HFF-Myc (cell line): ENCODE measurements around the gene ATP2B2.

Experiments used
- DNase-seq: peaks from one replicate; pipeline ENCODE4 v3.0.0-alpha.2; 2011; ENCODE audit warnings: low read depth; ENCODE audit errors: extremely low read depth
- H3K4me3 ChIP-seq: replicated peaks from 2 replicates; pipeline ENCODE4 v1.5.1; 2011; ENCODE audit warnings: low read depth, mild to moderate bottlenecking, control low read depth, low read length
- CTCF ChIP-seq: IDR thresholded peaks from 2 replicates; pipeline ENCODE4 v1.5.1; 2012; ENCODE audit warnings: mild to moderate bottlenecking, low read depth, low read length, control low read depth; ENCODE audit errors: missing control alignments

Gene ATP2B2

GRCh38 chr3:10531031-10531430 lies 25.6 kb upstream of the ATP2B2 start:
- H3K4me3 ChIP-seq: no peak overlapping the region
- no peak for TF ChIP-seq CTCF
- no peak for DNase-seq

- no peak overlapping the region for H3K4me3 ChIP-seq
- no peak for TF ChIP-seq CTCF
- no peak for DNase-seq
Observed at GRCh38 chr3:10530241-10530640, 24.9 kb upstream of the ATP2B2 start.

GRCh38 chr3:10529809-10530208 lies 24.4 kb upstream of the ATP2B2 start:
- no peak overlapping the region for H3K4me3 ChIP-seq
- no peak for TF ChIP-seq CTCF
- no peak for DNase-seq

GRCh38 chr3:10528046-10528445 lies 22.7 kb upstream of the ATP2B2 start:
- no peak for TF ChIP-seq CTCF
- H3K4me3 ChIP-seq: no peak overlapping the region
- DNase-seq: no peak

GRCh38 chr3:10527295-10528001 lies 22.1 kb upstream of the ATP2B2 start:
- no peak for DNase-seq
- TF ChIP-seq CTCF: no peak
- H3K4me3 ChIP-seq: no peak overlapping the region

- no peak for DNase-seq
- H3K4me3 ChIP-seq: no peak overlapping the region
- TF ChIP-seq CTCF: no peak
Observed at GRCh38 chr3:10526366-10526765, 21.0 kb upstream of the ATP2B2 start.

- no peak overlapping the region for H3K4me3 ChIP-seq
- DNase-seq: no peak
- TF ChIP-seq CTCF: no peak
Observed at GRCh38 chr3:10524799-10525301, 19.5 kb upstream of the ATP2B2 start.
